NCI-H2227 (cell line): Measurements from ENCODE around the gene PCDHGA7.
A peak's percentile ranks its signal among the peaks of the same experiment; 100 is the strongest.
"Not testable (repeated sequence)": the region's sequence is repeated elsewhere in the genome, so short reads cannot be mapped to it uniquely, and the experiment has no call there.

ENCODE experiments used
- DNase-seq: peaks from one replicate; lab custom pipeline; 2025; ENCODE audit not compliant: unreplicated experiment; lab: John Stamatoyannopoulos, UW

The PCDHGA7 gene

DNA sequence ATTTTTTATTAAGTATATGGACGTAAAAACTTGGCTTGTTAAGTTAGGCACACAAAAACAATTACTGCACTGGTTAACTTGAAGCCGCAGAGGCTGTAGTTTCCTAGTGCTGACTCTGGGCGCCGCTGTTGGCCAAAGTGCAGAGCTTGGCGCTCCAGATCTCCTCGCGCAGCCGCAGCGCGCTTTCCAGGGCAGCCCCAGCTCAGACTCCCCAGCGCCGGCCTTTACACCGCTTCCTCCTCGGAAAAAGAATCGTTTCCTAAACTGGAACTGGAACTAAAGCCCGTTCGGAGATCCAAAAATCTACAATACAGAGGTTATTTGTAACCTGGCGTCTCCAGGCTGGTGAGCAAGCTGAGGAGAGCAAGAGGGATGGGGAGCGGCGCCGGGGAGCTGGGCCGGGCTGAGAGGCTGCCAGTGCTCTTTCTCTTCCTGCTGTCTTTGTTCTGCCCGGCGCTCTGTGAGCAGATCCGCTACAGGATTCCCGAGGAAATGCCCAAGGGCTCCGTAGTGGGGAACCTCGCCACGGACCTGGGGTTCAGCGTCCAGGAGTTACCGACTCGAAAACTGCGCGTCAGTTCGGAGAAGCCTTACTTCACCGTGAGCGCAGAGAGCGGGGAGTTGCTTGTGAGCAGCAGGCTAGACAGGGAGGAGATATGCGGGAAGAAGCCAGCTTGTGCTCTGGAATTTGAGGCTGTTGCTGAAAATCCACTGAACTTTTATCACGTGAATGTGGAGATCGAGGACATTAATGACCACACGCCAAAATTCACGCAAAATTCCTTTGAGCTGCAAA is 15.4 kb downstream of the PCDHGA7 start, which contains the start of gene PCDHGB5:
TSS of gene PCDHGB5 (plus strand) at position 192 of the 796 bp plus-strand sequence. CDS start at position 373, 181 bp downstream.
- peak; percentile 1 for DNase-seq

DNA sequence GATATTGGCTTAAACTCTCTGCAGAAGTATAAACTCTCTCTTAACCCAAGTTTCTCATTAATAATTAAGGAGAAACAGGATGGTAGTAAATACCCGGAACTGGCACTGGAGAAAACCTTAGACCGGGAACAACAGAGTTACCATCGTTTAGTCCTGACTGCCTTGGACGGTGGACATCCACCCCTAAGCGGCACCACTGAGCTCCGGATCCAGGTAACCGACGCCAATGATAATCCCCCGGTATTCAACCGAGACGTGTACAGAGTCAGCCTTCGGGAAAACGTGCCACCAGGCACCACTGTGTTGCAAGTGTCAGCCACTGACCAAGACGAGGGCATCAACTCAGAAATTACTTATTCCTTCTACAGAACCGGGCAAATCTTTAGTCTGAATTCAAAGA is 16.1 kb downstream of the PCDHGA7 start:
- DNase-seq = no peak

DNA sequence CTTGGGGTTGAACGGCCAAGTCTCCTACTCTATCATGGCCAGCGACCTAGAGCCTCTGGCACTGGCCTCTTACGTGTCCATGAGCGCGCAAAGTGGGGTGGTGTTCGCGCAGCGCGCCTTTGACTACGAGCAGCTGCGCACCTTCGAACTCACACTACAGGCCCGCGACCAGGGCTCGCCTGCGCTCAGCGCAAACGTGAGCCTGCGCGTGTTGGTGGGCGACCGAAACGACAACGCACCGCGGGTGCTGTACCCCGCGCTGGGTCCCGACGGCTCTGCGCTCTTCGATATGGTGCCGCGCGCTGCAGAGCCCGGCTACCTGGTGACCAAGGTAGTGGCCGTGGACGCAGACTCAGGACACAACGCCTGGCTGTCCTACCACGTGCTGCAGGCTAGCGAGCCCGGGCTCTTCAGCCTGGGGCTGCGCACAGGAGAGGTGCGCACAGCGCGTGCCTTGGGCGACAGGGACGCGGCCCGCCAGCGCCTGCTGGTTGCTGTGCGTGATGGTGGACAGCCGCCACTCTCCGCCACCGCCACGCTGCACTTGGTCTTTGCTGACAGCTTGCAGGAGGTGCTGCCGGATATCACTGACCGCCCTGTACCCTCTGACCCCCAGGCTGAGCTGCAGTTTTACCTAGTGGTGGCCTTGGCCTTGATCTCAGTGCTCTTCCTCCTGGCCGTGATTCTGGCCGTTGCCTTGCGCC is 17.2 kb downstream of the PCDHGA7 start:
- DNase-seq = no peak

DNA sequence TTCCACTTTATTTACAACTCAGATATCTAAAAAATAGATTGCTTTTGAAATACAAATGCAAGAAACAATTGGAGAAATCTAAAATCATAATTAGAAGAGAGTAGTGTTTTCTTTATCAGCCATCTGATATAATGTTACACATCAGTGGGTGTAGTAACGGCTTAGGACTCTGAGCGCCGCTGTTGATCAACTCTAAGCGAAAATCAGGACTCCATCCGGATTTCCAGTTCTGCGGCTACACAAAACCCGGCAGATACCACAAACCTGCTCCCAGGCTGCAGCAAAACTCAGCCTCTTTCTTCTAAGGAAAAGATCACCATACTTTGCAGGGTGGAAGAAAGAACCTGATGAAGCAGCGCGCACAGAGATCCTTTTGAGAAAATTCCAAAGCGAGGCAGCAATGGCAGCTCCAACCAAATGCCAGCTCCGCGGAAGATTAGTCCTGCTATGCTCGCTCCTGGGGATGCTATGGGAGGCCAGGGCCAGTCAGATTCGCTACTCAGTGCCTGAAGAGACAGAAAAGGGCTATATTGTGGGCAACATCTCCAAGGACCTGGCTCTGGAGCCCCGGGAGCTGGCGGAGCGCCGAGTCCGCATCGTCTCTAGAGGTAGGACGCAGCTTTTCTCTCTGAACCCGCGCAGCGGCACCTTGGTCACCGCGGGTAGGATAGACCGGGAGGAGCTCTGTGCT is 20.2 kb downstream of the PCDHGA7 start, which contains the start of gene PCDHGA9:
TSS of gene PCDHGA9 (plus strand) at position 226 of the 691 bp plus-strand sequence. CDS start at position 401, 175 bp downstream.
- no peak for DNase-seq

DNA sequence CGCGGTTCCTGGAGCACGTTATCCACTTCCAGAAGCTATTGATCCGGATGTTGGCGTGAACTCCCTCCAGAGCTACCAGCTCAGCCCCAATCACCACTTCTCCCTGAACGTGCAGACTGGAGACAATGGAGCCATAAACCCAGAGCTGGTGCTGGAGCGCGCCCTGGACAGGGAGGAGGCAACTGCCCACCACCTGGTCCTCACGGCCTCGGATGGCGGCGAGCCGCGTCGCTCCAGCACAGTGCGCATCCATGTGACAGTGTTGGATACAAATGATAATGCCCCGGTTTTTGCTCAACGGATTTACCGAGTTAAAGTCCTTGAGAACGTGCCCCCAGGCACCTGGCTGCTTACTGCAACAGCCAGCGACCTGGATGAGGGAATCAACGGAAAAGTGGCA is 20.8 kb downstream of the PCDHGA7 start:
- no peak for DNase-seq

DNA sequence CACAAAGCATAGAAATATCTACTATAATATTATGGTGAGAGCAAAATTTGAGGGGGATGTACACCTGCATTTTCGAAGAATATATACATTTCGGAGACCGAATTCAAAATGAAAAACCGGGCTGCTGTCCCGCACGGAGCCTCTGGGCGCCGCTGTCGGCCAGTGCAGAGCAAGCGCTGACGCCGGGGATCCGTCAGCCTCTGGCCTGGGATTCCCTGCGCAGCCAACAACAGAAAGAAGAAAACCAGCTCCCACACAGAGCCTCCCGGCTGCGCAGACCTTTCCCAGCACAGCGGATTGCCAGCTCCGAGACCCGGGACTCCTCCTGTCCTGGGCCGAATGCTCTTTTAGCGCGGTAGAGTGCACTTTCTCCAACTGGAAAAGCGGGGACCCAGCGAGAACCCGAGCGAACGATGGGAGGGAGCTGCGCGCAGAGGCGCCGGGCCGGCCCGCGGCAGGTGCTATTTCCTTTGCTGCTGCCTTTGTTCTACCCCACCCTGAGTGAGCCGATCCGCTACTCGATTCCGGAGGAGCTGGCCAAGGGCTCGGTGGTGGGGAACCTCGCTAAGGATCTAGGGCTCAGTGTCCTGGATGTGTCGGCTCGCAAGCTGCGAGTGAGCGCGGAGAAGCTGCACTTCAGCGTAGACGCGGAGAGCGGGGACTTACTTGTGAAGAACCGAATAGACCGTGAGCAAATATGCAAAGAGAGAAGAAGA is 25.4 kb downstream of the PCDHGA7 start, which contains the start of gene PCDHGB6:
TSS of gene PCDHGB6 (plus strand) at position 232 of the 716 bp plus-strand sequence. CDS start at position 414, 182 bp downstream.
- DNase-seq = not testable (repeated sequence)

DNA sequence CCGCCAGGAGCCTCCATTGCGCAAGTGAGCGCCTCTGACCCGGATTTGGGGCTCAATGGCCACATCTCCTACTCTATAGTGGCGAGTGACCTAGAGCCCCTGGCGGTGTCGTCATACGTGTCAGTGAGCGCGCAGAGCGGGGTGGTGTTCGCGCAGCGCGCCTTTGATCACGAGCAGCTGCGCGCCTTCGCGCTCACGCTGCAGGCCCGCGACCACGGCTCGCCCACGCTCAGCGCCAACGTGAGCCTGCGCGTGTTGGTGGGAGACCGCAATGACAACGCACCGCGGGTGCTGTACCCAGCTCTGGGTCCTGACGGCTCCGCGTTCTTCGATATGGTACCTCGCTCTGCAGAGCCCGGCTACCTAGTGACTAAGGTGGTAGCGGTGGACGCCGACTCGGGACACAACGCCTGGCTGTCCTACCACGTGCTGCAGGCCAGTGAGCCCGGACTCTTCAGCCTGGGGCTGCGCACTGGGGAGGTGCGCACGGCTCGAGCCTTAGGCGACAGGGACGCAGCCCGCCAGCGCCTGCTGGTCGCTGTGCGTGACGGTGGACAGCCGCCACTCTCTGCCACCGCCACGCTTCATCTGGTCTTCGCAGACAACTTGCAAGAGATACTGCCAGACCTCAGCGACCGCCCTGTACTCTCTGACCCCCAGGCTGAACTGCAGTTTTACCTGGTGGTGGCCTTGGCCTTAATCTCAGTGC is 27.2 kb downstream of the PCDHGA7 start:
- no peak for DNase-seq

DNA sequence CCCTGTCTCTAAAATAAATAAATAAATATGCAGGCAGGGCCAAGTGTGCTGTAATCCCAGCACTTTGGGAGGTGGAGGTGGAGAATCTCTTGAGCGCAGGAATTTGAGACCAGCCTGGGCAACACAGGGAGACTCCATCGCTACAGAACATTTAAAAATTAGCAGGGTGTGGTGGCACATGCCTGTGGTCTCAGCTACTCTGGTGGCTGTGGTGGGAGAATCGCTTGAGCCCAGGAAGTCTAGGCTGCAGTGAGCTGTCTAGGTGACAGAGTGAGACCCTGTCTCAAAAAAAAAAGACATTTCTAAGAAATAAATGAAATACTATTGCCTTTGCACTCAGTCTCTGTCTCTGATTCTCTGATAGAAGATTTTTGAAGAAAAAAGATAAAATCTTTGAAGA is 29.0 kb downstream of the PCDHGA7 start:
- DNase-seq = no peak

DNA sequence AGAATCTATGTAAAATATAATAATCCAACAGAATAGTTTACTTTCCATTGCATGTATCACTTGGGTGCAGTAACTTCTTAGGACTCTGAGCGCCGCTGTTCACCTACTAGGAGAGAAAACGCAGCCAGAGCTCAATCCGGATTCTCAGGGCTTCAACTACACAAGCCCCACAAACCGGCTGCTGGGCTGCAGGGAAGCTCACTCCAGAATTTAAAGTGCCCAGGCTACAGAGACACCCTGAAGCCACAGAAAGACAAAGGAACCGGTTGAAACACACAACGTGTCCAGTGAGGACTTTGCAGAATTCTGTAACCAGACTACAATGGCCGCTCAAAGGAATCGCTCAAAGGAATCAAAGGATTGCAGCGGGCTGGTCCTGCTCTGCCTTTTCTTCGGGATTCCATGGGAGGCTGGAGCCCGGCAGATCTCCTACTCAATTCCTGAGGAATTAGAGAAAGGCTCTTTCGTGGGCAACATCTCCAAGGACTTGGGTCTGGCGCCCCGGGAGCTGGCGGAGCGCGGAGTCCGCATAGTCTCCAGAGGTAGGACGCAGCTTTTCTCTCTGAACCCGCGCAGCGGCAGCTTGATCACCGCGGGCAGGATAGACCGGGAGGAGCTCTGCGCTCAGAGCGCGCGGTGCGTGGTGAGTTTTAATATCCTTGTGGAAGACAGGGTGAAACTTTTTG is 30.5 kb downstream of the PCDHGA7 start, which contains the start of gene PCDHGA10:
TSS of gene PCDHGA10 (plus strand) at position 134 of the 686 bp plus-strand sequence. CDS start at position 323, 189 bp downstream.
- no peak for DNase-seq

DNA sequence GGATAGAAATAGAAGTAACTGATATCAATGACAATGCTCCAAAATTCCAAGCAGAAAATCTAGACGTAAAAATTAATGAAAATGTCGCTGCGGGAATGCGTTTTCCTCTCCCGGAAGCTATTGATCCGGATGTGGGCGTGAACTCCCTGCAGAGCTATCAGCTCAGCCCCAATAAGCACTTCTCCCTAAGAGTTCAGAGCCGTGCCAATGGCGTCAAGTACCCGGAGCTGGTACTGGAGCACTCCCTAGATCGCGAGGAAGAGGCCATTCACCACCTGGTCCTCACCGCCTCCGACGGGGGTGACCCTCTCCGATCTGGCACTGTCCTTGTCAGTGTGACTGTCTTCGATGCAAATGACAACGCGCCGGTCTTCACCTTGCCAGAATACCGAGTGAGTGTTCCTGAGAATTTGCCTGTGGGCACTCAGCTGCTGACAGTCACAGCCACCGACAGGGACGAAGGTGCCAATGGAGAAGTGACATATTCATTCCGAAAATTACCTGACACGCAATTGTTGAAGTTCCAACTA is 31.1 kb downstream of the PCDHGA7 start:
- DNase-seq = no peak

DNA sequence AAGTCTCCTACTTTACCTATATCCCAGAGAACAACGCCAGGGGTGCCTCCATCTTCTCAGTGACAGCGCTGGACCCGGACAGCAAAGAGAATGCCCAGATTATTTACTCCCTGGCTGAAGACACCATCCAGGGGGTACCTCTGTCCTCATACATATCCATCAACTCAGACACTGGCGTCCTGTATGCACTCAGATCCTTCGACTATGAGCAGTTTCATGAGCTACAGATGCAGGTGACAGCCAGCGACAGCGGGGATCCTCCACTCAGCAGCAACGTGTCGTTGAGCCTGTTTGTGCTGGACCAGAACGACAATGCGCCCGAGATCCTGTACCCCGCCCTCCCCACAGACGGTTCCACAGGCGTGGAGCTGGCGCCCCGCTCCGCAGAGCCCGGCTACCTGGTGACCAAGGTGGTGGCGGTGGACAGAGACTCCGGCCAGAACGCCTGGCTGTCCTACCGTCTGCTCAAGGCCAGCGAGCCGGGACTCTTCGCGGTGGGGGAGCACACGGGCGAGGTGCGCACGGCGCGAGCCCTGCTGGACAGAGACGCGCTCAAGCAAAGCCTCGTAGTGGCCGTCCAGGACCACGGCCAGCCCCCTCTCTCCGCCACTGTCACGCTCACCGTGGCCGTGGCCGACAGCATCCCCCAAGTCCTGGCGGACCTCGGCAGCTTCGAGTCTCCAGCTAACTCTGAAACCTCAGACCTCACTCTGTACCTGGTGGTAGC is 32.2 kb downstream of the PCDHGA7 start:
- not testable (repeated sequence) for DNase-seq

DNA sequence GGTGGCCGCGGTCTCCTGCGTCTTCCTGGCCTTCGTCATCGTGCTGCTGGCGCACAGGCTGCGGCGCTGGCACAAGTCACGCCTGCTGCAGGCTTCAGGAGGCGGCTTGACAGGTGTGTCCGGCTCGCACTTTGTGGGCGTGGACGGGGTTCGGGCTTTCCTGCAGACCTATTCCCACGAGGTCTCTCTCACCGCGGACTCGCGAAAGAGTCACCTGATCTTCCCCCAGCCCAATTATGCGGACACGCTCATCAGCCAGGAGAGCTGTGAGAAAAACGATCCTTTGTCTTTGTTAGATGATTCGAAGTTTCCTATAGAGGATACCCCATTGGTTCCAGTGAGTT is 32.7 kb downstream of the PCDHGA7 start:
- not testable (repeated sequence) for DNase-seq

DNA sequence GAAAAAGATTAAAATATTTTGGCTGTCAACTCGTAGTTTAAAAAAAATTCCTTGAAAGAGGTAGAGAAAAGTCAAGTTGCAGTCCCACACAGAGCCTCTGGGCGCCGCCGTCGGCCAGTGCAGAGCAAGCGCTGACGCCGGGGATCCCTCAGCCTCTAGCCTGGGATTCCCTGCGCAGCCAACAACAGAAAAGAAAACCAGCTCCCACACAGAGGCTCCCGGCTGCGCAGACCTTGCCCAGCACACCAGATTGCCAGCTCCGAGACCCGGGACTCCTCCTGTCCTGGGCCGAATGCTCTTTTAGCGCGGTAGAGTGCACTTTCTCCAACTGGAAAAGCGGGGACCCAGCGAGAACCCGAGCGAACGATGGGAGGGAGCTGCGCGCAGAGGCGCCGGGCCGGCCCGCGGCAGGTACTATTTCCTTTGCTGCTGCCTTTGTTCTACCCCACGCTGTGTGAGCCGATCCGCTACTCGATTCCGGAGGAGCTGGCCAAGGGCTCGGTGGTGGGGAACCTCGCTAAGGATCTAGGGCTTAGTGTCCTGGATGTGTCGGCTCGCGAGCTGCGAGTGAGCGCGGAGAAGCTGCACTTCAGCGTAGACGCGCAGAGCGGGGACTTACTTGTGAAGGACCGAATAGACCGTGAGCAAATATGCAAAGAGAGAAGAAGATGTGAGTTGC is 35.1 kb downstream of the PCDHGA7 start, which contains the start of gene PCDHGB7:
TSS of gene PCDHGB7 (plus strand) at position 184 of the 679 bp plus-strand sequence. CDS start at position 367, 183 bp downstream.
- peak; percentile 0 for DNase-seq

DNA sequence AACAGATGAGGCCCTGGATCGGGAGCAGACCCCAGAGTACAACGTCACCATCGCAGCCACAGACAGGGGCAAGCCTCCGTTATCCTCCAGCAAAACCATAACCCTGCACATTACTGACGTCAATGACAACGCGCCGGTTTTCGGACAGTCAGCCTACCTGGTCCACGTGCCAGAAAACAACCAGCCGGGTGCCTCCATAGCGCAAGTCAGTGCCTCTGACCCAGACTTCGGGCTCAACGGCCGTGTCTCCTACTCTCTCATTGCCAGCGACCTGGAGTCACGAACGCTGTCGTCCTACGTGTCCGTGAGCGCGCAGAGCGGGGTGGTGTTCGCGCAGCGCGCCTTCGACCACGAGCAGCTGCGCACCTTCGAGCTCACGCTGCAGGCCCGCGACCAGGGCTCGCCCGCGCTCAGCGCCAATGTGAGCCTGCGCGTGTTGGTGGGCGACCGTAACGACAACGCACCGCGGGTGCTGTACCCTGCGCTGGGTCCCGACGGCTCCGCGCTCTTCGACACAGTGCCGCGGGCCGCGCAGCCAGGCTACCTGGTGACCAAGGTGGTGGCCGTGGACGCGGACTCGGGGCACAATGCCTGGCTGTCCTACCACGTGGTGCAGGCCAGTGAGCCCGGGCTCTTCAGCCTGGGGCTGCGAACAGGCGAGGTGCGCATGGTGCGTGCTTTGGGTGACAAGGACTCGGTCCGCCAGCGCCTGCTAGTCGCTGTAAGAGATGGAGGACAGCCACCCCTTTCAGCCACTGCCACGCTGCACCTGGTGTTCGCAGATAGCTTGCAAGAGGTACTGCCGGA is 36.7 kb downstream of the PCDHGA7 start:
- DNase-seq = no peak

DNA sequence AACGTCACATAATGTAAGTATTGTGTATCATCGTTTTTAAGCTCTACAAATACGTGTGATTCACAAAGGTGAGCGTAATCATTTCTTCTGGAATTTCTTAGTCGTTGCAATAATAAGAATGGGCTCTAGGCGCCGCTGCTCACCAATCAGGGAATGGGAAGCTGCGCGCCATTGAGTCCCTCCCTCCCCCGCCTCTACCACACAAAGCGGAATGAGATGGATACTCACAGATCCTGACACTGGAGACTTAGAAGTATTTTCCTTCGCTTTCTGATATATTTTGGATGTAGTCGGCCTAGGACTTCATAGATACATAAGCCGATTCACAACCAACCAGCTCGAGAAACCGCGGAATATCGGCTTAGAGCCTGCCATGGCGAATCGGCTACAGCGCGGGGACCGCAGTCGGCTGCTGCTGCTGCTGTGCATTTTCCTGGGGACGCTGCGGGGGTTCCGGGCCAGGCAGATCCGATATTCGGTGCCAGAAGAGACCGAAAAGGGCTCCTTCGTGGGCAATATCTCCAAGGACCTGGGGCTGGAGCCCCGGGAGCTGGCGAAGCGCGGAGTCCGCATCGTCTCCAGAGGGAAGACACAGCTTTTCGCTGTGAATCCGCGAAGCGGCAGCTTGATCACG is 38.4 kb downstream of the PCDHGA7 start, which contains the start of gene PCDHGA11:
TSS of gene PCDHGA11 (plus strand) at position 197 of the 634 bp plus-strand sequence. CDS start at position 374, 177 bp downstream.
- DNase-seq = peak; percentile 24

DNA sequence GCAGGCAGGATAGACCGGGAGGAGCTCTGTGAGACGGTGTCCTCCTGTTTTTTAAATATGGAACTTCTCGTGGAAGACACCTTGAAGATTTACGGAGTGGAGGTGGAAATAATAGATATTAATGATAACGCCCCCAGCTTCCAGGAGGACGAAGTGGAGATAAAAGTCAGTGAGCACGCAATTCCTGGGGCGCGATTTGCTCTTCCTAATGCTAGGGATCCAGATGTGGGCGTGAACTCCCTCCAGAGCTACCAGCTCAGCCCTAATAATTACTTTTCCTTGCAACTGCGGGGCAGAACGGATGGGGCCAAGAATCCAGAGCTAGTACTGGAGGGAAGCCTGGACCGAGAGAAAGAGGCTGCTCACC is 38.9 kb downstream of the PCDHGA7 start:
- DNase-seq = no peak
